8988T (cell line): ENCODE measurements around the gene CDKN1C.

Source experiments
- DNase-seq: peaks from one replicate; pipeline ENCODE4 v3.0.0; 2011

The CDKN1C gene

DNA sequence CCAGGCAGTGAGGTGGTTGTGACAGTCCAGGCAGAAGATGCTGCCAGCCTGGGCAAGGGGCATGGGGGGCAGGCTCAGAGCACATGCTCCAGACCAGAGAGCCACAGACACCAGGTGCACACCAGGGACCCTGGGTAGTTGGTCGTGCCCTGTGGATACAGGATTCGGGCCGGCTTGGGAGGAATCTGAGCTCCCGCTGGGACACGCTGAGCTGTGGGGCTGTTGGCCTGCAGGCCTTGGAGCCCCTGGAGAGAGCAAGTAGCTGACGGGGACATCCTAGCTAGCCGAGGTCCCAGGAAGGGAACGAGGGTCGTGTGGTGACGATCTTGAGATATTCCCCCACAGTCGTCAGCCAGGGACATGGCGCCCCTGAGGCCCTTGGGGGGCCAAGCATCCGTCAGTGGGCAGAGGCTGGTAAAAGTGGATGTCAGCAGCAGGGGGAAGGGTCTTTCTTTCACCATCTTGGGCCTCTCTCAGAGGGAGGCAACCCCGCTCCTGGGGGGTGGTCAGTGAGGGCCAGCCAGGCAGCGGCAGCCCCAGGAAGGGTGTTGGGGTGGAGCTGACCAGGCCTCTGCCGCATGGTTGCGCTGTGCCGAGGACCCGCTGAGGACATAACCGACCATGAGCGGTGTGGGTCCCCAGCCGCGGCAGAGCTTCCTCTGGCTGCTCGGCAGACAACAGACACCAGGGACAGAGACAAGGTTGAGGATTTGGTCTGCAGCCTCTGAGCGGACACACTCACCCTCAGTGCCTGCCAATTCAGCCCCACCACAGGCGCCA, 44.0 kb downstream of the CDKN1C start:
- DNase-seq: no peak

DNA sequence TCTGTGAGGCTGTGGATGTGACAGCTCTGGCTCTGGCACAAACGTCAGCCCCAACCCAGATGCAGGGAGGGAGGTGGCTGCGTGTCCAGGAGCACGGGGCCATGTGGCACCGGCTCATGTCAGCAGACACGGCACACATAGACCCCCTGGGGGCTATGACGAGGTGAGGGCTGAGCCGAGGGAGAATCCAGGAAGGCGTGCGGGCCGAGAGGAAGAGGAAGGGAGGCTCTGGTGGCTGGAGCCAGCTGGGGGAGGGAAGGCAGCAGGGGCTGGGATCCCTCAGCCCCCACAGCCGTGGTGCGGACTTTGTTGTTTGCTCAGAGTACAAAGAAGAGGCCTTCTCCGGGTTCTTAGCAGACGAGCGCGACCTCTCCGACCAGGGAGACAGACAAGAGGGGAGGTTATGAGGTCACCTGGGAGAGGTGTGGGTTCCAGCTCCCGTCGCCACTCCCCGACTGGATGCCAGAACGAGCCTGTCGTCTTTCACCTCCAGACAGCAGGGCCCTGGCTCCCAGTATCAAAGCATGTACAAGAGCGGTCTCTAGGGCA, 46.1 kb downstream of the CDKN1C start:
- no peak for DNase-seq

DNA sequence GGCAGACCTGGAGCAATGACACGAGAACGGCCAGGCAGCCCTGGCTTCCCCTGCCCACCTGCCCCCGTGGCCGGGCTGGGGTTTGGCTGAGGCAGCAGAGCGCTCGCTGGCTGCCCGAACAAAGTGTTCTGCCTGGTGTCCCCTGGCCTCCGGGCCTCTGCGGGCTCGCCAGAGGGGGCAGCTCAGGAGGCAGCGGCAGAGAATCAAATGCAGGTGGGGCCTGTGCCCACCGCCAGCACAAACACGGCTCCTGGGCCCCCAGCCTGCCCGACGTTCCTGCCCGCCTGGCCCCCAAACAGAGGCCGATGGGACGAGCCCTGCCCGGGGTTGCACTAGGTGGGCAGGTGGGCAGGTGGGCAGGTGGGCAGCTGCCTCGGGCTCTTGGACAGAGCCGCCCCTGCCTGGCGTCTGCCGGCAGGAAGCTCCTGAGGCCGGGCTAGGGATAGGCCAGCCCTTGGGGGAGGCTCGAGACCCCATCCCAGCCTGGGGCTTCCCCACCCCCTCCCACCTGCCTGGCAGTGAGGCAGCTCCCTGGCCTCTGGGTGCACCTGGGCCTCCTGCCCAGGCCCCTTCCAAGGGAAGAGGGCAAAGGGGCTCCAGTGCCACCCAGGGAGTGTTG, 46.8 kb downstream of the CDKN1C start:
- no peak for DNase-seq

DNA sequence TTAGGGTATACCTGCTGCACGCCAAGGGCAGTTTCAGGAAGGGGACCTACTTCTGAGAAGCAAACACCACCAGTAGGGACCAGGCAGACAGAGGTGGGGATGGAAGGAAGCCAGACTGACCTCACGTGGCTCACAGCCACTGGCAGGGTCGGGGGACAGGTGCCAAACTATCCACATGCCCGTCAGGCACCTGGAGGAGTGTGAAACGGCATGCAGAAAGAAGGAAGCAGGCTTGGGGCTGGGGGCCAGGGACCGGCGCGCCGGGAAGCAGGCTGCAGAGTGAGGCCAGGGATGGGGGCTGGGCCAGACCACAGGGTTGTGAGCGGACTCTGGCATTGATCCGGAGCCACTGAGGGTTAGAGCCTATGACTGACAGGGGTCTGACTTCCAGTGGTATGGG, 47.5 kb downstream of the CDKN1C start:
- no peak for DNase-seq

DNA sequence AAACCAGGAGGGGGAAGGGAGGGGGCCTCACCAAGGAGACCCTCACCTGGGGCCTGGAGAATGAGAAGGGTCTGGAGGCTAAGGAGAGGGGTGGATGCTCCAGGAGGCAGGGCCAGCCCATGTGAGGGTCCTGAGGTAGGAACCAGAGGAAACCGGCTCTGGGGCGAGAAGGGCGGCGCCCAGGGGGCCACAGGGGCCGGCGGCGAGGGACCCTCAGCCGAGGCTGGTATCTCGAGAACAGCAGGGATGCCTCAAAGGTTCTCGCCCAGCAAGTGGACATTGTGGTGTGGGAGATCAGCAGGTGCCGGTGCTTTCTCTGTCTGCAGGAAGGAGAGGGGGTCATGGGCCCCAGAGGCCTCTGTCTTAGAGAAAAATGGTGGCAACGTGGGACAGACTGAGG, 47.9 kb downstream of the CDKN1C start:
- no peak for DNase-seq

DNA sequence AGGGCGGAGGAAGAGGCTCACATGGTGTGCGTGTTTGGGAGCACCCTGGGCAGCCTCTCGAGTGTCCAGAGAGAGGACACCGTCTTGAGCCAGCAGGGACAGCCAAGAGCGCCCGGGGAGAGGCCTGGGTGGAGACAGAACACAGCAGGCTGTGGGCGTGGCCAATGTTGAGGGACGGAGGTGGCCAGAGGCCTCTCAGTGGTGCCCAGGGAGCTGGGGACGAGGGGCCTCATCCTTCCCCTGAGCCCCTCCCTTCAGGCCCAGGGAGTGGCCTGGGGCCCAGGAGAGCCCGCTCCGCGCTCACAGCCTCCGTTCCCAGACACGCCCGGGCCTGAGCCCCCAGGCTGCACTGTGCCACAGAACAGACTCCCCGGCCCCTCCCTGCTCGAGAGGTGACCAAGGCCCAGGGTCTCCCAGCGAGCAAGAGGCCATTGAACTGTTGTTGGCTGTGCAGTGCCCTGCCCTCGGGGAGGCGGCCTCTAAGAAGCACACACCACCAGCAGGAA, 48.4 kb downstream of the CDKN1C start:
- no peak for DNase-seq

DNA sequence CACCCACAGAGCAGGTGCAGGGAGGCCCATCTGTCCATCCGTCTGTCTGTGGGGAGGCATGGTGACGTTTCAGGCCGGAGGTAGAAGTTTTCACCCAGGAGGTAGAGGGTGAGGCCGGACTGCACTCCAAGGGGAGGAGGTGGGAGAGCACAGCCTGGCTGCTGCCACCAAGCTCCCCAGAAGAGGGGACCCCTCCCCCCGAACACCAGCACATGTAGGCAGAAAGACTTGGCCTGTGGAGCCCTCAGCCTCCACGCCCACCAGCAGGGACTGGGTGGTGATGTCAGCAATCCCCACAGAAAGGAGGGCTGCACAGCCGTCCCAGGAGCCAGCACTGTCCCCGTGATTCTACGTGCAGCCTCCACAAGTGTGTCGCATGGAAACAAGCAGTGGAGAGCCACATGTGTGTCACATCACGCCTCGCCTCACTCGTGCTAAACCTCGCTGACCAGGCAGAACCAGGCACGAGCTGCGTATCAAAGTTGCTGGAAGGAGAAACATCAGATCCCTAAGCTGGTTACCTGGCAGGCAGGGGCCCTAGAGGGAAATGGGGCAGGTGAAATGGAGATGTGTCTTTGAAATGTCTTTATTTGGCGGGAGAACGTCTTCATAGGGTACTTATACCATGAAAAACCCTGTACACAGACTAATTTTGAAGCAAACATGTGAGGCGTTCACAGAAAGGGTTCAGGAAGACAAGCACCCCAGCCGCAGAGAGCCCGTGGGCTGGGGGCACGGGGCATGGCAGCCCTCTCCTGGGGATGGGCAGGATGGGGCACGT, 49.1 kb downstream of the CDKN1C start:
- no peak for DNase-seq

DNA sequence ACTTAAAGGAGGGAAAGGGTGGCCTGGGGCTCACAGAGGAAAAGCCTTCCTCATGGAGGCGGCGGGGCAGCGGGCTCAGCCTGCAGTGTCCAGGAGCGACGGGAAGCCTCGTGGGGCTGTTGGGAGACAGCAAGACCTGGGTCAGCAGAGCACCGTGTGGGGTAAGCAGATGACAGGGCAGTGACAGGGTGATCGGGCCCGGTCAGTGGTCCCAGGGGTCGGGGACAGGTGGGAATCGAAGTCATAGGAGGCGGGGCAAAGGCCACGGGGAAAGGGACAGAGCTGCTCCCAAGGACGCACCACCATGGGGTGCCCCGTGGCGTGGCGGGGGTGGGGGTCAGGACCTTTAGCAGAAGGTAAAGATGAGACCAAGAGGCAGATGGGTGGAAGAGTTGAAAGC, 49.8 kb downstream of the CDKN1C start:
- DNase-seq: no peak

DNA sequence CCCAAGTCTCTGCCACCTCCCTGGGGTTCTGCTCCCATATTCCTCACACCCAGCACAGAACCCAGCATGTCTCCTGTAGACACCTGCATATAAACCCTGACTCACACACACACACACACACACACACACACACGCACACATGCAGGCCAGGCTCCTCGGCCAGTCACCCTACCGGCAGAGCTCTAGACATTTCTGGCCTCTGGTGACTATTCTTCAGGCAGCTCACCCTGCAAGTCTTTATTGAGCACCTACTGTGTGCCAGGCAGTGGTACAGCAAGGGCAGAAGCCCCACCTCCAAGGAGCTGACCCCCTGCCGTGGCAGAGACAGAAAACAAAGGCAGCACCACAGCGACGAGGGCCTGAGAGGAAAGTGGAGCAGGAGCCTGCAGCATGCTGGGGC, 50.3 kb downstream of the CDKN1C start:
- DNase-seq: no peak

DNA sequence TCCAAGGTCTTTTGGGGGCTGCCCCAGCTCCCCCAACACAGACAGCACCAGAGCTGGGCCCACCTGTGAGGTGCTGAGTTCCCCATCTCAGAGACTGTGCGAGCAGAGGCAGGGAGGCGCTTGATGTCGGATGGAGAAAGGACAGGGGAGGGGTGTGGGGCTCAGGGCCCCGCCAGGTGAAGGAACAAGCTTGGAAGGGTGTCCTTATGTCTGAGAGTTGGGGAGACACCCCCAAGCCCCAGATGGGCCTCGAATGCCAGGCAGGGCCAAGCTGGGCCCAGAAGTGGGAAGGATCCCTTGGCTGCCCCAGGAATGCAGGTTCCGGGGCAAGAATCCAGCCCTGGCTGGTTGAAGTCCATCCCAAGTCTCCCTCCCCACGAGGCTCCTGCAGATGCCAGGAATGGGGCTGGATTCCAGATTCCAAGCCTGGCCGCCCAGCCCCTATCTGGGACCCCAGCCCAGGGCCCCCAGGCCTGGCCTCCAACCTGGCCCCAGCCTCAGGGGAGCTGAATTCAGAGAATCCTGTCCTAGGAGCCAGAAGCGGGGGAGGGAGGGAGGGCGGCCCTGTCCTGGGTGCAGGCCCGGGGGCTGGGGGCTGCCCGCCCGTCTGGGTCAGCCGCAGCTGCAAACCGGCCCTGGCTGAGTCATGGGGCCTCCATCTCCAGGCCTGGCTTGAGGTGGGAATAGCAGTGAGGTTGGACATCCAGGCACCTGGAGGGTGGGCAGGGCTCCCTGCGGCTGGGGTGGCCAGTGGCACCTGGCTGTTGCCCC, 50.9 kb downstream of the CDKN1C start:
- no peak for DNase-seq

DNA sequence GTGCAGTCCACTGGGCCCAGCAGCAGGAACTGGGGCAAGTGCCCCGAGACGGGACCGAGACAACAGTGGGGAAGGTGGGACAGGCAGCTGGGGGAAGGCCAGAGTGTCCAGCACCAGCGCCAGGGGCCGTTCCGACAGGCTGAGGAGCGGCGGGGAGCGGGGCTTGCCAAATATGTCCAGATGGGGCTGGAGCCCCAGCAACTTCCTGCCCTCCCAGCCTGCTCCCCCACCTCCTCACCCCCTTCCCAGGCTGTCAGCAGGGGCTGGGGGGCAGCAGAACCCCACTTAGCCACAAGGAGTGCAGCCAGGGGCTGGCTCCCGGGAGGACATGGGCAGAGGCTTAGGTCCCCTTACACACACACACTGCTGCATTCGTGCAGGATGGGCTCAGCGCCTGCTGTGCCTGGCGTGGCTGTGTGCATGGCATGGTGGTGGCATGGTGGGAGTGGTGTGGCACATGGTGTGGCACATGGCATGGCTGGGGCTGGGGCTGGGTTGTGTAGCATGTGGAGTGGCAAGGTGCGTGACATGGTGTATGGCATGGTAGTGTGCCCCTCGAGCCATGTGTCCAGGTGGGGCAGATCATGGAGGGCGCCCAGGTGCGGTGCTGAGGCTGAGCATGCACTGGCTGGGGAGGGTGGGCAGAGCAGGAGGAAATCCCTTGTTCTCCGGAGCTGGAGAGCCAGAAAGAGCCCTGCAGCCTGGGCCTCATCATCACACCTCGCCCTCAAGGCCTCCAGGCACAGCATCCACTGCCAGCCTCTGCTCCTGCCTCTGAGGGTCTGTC, 51.7 kb downstream of the CDKN1C start:
- no peak for DNase-seq
